HEK293 (cell line): ENCODE results near the gene KRT8.

ENCODE experiments used
- GLI4 ChIP-seq: fragments of 450-650 bp; formaldehyde crosslinking; IDR thresholded peaks from 2 replicates; pipeline ENCODE4 v1.5.1; 2016; ENCODE audit warnings: missing biosample characterization, missing genetic modification characterization
- RBAK ChIP-seq: fragments of 450-650 bp; formaldehyde crosslinking; IDR thresholded peaks from 2 replicates; pipeline ENCODE4 v1.5.1; 2016; ENCODE audit warnings: missing biosample characterization, missing genetic modification characterization
- ZBTB8A ChIP-seq: fragments of 450-650 bp; formaldehyde crosslinking; IDR thresholded peaks from 2 replicates; pipeline ENCODE4 v1.5.1; 2016; ENCODE audit warnings: missing biosample characterization, missing genetic modification characterization
- ZEB2 ChIP-seq: fragments of 450-650 bp; formaldehyde crosslinking; IDR thresholded peaks from 2 replicates; pipeline ENCODE4 v1.5.1; 2016; ENCODE audit warnings: missing biosample characterization, missing genetic modification characterization
- ZFP3 ChIP-seq: fragments of 450-650 bp; formaldehyde crosslinking; IDR thresholded peaks from 2 replicates; pipeline ENCODE4 v1.5.1; 2016; ENCODE audit warnings: low read depth, missing biosample characterization, missing genetic modification characterization
- ZNF274 ChIP-seq, 2 experiments: fragments of 200-500 bp in 1 of 2; fragments of 450-650 bp in 1 of 2; sonication (Bioruptor generic) in 1 of 2; formaldehyde crosslinking in 1 of 2; IDR thresholded peaks; 2 replicates each; pipeline versions ENCODE4 v1.5.1 to v1.6.1; 2014 to 2016; ENCODE audit warnings: borderline replicate concordance in 1 of 2, inconsistent platforms in 1 of 2, low read length in 1 of 2, missing biosample characterization in 1 of 2, missing genetic modification characterization in 1 of 2
- ZNF426 ChIP-seq: fragments of 450-650 bp; formaldehyde crosslinking; IDR thresholded peaks from 2 replicates; pipeline ENCODE4 v1.5.1; 2017; ENCODE audit warnings: missing biosample characterization, missing genetic modification characterization, mild to moderate bottlenecking, inconsistent platforms, moderate library complexity
- ZNF549 ChIP-seq: fragments of 450-650 bp; IDR thresholded peaks from 2 replicates; pipeline ENCODE4 v1.5.1; 2018; ENCODE audit warnings: missing biosample characterization, missing genetic modification characterization, mild to moderate bottlenecking, inconsistent platforms, moderate library complexity
- ZNF555 ChIP-seq: fragments of 450-650 bp; formaldehyde crosslinking; conservative IDR thresholded peaks from 2 replicates; pipeline ENCODE4 v1.5.1; 2017; ENCODE audit warnings: missing biosample characterization, mild to moderate bottlenecking, missing genetic modification characterization, inconsistent platforms
- ZNF658 ChIP-seq: fragments of 450-650 bp; formaldehyde crosslinking; IDR thresholded peaks from 2 replicates; pipeline ENCODE4; 2016; ENCODE audit warnings: missing biosample characterization, missing genetic modification characterization
- ZNF670 ChIP-seq: fragments of 450-650 bp; formaldehyde crosslinking; IDR thresholded peaks from 2 replicates; pipeline ENCODE4 v1.5.1; 2016; ENCODE audit warnings: missing biosample characterization, missing genetic modification characterization, low read depth
- ZNF830 ChIP-seq: fragments of 450-650 bp; IDR thresholded peaks from 2 replicates; pipeline ENCODE4 v1.5.0; 2018; ENCODE audit warnings: missing biosample characterization, missing genetic modification characterization, low read depth, mild to moderate bottlenecking, moderate library complexity
- TF ChIP-seq, protein P1 (sequence below): fragments of 450-650 bp; formaldehyde crosslinking; IDR thresholded peaks from 2 replicates; pipeline ENCODE4 v1.5.1; 2016; ENCODE audit warnings: missing biosample characterization, missing genetic modification characterization

DNA sequence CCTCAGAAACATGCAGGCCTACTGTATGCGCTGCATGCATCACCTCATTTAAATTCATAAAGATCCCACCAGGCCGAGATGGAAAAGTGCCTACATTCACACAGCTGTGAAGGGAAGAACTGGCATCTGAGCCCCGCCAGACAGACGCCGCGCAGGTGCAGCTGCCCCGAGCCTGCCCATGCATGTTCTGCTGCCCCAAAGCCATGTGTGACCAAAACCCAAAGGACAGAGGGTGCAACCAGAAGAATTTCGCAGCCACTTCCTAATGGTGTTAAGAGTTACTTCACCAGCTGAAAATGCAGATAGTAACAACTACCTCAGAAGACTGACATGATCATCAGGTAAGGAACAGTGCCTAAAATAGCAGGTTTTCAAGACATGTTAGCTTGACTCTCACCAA, 13.5 kb upstream of the KRT8 start:
- TF ChIP-seq ZNF670 (tag by site-specific recombination), result no peak
- TF ChIP-seq, protein P1, sequence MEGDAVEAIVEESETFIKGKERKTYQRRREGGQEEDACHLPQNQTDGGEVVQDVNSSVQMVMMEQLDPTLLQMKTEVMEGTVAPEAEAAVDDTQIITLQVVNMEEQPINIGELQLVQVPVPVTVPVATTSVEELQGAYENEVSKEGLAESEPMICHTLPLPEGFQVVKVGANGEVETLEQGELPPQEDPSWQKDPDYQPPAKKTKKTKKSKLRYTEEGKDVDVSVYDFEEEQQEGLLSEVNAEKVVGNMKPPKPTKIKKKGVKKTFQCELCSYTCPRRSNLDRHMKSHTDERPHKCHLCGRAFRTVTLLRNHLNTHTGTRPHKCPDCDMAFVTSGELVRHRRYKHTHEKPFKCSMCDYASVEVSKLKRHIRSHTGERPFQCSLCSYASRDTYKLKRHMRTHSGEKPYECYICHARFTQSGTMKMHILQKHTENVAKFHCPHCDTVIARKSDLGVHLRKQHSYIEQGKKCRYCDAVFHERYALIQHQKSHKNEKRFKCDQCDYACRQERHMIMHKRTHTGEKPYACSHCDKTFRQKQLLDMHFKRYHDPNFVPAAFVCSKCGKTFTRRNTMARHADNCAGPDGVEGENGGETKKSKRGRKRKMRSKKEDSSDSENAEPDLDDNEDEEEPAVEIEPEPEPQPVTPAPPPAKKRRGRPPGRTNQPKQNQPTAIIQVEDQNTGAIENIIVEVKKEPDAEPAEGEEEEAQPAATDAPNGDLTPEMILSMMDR (tag by site-specific recombination), result no peak
- TF ChIP-seq ZEB2 (tag by site-specific recombination), result no peak
- TF ChIP-seq ZNF274 (IDR thresholded peaks at IDR 0.05; ENCODE audit: low read length), result no peak
- no peak for TF ChIP-seq ZNF274 (tag by site-specific recombination; IDR thresholded peaks at IDR 0.05; ENCODE audit: borderline replicate concordance)
- TF ChIP-seq ZNF658 (tag by site-specific recombination), result no peak
- TF ChIP-seq ZFP3 (tag by site-specific recombination), result no peak
- TF ChIP-seq RBAK (tag by site-specific recombination), result no peak
- no peak for TF ChIP-seq ZNF549
- TF ChIP-seq ZNF426 (tag by site-specific recombination), result no peak
- no peak for TF ChIP-seq ZNF830 (tag by site-specific recombination)
- no peak for TF ChIP-seq ZBTB8A (tag by site-specific recombination)
- TF ChIP-seq ZNF555, result no peak
- TF ChIP-seq GLI4 (tag by site-specific recombination), result no peak
